GM21723 (cell line): ENCODE results near the gene ALOX12B.
"Not testable (repeated sequence)": the region's sequence is repeated elsewhere in the genome, so short reads cannot be mapped to it uniquely, and the experiment has no call there.

Source experiments
- ATAC-seq: cut with Tn5 transposase; IDR thresholded peaks from one replicate; pipeline ENCODE4 v1.9.1; 2021; ENCODE audit warnings: mild to moderate bottlenecking, moderate library complexity; ENCODE audit not compliant: unreplicated experiment

Gene ALOX12B

DNA sequence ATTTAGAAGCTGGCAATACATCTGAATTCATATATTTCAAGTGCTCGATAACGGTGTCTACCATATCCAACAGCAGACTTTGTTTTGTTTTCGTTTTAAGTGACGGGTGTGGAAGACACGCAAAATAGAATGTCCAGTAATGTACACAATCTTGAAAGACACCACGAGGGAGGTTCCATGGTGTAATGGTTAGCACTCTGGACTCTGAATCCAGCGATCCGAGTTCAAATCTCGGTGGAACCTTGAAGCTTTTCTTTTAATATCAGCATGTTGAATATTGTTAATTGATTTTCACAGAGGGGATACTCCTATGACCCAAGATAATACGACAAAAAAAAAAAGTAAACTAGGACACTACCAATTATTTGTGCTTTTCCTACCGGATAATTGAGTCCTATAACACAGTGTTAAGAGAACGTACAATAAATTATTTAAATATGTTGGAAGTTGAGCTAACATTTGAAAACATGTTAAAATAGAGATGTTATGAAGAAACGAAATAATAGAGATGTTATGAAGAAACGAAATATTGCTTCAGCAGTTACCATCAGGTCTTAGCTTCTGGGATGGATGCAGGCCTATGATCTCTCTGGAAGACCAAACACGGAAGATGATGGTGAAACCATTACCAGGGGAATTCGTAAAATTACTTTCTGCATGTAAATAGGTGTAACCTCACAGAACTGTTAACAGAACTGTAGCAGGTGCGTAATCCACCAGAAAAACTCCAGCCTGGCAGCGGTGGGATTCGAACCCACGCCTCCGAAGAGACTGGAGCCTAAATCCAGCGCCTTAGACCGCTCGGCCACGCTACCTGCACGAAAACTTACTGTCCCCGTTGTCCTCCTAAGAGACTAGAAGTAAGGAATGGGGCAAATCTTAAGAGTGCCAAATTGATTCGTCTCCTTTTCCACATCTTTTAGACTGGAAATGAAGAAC lies 32.3 kb upstream of the ALOX12B start:
- no peak for ATAC-seq

DNA sequence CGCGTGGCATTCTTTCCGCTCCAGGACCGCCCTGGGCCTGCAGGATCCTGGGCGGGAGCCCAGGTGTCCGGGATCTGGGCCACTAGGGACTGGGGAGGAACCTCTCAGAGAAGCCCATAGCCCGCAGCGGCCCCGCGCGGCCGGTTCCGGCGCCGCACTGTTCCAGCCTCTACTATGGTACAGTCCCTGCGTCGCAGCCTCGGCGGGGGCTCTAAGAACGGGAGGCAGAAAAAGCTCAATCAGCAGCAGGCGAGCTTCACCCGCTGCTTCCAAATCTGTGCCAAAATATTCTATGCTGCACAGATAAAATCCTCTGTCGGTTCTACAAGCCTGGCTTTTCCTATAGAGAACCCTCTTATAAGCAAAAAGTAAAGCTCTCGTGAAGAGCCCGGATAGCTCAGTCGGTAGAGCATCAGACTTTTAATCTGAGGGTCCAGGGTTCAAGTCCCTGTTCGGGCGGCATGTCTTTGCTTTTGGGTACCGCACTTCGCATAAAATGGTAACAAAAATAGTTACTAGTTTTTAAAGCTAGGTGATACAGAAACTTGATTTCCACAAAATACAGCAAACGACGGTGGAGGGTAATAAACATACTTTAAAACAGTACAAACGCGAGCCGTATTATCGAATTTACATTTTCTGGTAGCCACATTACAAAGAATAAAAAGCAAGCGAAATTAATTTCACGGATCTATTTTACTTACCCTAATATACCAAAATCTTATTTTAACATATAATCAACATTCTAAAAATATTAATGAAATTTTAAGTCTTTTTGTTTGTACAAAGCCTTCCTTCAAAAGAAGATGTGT lies 31.5 kb upstream of the ALOX12B start:
- ATAC-seq, result peak; percentile 36

DNA sequence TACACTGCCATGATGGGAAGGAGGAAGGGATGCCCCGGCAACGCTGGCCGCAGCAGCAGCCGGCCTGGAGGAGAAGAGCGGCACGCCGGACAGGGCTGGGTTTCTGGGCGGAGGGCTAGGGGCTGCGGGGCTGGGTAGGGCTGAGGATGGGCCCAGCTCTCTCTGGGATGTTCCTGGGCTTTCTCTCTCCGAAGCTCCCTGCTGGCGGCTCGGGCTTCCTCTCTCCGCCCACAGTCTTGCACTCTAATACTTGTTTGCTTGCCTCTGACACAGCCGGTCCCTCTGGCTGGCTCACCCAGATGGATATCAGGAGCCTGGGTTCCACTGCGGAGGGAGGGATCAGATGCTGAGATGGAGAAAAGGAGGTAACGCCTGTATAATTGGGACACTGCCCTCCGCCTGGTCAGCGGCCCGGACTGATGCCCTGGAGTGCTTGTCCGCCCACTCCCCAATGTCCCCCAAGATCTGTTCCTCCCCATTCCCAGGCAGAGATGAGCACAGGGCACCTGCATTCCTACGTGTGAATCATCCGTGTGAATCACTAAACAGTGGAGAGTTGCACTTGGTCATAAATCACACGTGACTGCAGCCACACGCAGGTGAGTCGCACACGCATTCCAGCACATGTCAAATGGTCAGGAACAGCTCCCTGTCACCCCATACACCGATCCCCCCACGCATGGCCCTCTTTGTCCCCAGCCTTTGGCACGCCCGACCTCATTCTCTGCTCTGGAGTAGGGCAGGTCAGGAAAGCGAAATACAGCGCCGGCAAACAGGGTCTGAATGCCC lies 30.7 kb upstream of the ALOX12B start, which contains the start of gene ALOXE3:
Gene ALOXE3 (minus strand): TSS at position 535 of the 789 bp plus-strand sequence. CDS start 524 bp downstream, at position 11.
- ATAC-seq, result no peak

DNA sequence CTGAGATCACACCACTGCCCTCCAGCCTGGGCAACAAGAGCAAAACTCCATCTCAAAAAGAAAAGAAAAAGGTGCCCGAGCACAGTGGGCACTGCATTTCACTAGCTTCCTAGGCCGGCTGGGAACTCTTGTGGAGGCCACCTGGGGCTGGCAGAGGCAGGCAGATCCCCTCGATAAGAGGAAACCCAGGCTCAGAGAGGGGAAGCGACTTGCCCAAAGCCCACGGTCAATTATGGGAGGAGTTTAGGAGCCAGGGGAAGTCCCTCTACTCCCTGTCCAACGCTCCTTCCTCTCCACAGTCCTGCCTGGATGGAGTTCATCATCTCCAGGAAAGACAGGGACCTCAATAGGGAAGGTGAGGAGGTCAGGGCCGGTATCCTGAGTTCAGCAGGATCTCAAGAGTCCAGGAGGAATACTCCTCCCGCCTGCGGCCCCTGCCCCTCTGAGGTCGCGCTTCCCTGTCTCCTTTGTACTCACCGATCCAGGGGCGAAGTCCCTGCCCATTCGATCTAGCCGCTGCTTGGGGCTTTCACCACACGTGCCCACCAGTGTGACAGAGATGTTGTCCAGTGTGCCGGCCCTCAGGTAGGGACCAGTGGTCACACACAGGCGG lies 30.0 kb upstream of the ALOX12B start:
- no peak for ATAC-seq

DNA sequence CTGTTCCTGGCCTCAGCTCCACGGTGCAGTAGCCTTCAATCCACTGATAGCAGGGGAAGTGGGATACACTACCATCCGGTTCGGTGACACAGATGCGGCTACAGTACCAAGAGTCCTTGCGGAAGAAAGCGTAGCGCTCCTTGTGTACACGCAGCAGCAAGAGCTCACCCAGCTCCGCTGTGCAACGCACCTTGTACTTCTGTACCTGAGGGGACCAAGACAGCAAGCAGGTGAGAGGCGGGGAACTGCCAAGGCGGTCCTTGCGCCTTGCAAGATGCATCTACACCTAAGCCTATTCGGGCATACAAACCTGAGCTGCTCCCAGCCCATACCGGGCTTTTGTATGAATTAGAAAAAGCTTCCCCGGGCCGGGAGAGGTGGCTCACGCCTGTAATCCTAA lies 29.3 kb upstream of the ALOX12B start:
- no peak for ATAC-seq

DNA sequence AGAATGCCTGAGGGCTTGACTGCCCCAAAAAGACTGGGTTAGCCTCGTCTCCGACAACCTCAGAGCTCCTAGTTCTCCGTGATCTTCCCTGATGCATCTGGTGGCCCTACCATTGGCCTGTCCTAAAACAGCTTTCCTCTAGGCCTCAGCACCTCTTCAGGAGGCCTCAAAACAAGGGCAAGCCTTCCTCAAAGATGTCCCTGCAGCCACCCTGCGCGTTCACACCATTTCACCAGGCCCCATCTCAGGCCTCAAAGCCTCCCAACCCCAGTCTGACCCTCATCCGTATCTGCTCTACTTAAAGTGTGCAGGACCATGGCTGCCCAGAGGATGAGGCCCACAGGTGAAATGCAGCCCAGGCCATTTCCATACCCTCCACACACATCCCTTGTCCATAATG lies 23.4 kb upstream of the ALOX12B start:
- ATAC-seq, result no peak

DNA sequence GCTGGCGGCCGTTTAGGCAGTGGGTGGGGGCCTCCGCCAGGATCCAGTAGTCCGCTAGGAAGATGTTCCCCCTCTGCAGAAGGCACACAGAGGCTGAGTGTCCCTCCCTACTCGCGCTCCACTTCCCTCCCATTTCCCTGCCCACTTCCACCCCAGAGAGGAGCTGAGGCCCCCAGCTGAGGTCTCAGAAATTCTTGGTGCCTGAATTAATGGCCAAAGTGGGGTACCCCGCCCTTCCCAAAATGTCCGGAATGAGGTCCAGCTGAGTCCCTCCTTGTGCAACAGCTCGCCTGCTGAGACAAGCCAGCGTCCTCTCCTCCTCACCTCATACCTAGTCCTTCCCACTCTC lies 22.9 kb upstream of the ALOX12B start:
- ATAC-seq, result no peak

DNA sequence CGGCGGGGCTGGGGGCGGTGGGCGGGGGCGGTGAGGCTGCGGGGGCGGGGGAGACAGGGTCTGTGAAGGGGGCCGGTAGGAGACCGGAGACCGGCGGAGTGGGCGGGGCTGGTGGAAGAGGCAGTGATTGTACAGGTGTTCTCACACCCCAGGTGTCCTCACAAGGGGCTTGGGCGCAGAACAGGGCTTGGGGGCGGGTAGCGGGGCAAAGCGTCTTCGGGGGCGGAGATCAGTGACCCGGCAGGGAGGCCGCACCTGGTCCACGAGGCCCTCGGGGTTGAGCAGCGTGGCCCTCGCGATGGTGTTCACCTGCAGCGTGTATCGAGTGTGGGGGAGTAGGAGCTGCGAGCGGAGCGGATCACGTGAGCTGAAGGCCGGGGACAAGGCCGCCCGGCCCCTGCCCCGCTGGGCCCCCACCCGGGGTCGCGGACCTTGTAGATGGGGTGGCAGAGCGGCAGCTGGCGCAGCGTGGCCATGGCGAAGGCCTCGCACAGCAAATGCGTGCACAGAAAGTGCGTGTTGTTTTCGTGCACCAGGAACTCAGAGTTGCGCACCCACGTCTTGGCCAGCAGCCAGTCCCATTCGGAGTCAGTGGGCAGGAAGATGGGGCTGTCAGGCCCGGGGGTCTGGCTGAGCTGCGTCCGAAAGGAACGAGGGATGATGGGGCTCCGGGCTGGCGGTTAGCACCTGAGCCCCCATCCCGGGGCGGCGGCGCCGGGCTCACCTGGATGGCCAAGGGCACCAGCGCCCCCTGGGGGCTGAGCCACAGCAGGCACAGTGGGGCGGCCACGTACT lies 22.3 kb upstream of the ALOX12B start:
- ATAC-seq, result no peak

DNA sequence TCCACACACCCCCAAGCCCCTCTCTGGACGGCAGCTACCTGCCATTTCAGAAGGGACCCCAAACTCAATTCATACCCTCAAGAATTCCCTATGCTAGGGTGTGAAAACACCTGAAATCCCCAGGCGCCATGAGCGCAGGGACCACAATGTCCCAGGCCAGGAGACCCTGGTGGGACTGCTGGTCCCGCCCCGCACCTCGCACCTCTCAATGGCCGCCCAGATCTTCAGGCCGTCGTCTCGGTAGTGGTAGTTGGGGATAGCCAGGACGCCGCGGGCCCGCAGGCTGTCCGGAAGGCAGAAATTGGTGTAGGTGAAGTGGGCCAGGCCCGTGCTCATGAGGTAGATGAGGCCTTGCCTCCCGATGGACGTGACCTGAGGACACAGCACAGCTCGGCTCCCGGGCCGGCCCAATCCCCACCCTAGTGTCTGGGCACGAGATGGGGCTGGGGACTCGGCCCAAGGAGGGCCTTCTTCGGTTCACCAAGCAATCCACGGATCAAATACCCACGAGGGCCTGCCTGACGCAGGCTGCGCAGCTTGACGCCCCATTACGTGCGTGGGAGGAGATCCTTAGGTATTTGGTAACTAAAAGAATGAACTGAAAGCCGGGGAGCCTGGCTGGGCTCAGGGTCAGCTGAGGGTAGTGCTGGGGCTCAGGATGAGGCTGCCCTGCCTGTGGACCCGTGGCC lies 21.6 kb upstream of the ALOX12B start:
- ATAC-seq, result no peak

DNA sequence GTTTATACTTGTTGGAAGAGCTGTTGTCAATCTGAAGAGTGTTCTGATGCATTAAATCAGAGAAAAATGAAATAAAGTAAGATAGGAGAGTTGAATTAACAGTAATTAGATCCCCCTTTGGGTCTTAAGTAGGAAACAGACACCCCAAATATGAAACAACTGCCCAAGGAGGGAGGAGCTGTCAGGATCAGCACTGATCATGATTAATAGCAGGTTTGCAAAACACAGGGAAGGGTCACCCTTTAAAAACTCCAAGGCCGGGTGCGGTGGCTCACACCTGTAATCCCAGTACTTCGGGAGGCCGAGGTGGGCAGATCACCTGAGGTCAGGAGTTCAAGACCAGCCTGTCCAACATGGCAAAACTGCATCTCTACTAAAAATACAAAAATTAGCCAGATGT lies 19.5 kb upstream of the ALOX12B start:
- ATAC-seq, result not testable (repeated sequence)

DNA sequence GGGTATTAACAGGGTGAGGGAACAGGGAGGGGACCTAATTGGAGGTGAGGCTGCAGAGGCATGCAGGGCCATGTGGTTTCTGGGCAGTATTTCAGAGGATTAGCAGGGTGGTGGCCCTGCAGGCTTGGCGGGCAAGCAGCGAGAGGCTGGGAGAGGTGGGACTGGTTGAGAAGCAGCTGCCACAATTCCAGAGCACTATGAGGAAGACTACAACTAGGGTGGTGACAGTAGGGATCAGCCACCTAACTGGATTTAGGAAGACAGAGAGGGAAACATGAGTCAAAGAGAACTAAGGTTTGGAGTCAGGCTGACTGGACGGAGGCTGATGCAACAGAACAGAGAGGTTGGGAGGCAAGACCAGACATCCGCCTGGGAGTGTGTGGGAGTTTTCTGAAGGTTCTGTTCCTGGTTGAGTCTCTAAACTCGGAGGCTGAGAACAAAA lies 18.5 kb upstream of the ALOX12B start:
- ATAC-seq, result no peak

DNA sequence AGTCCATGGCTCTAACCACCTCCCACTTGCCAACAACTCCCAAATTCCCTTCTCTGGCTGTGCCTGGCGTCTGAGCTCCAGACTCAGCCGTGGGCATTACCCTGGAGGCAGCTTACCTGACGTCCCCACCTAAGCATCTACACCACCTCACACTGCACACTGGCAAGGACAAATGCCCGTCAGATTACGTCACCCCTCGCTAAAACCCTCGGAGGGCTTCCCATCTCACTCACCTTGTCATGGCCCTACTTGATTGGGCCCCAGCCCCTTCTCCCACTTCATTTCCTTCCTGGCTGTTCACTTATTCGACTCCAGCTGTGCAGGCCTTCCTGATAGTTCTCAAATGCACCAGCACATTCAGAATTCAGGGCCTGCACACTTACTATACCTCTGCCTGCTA lies 17.4 kb upstream of the ALOX12B start:
- no peak for ATAC-seq

DNA sequence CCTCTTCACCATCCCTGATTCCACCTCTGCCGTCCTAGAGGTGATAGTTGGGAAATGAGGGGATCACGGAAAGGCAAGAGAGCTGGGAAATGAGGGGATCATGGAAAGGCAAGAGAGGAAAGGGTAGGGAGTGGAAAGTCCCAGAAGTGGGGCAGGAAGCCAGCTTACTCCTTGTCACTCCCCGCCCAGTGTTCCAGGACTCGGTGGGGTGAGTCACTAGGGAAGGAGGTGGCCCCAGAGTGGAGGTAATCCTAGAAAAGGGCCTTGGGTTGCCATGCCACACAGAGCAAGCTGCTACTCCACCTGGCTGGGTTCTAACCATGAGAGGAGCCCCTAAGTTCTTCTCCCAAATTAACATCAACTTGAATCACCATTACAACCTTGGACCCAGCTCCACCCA lies 16.0 kb upstream of the ALOX12B start:
- no peak for ATAC-seq

DNA sequence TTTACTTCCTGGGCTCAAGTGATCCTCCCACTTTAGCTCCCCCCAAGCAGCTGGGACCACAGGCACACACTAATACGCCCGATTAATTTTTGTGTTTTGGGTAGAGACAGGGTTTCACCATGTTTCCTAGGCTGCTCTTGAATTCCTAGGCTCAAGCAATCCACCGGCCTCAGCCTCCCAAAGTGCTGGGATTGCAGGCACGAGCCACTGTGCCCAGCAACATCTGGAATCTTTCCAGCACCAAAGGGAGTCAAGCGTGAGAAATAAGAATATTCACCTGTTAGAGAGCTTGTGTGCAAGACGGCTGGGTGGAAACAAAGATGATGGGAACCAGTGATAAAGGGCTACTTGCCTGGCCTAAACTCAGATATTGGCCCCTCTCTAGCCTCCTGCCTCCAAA lies 14.2 kb upstream of the ALOX12B start:
- ATAC-seq, result no peak

DNA sequence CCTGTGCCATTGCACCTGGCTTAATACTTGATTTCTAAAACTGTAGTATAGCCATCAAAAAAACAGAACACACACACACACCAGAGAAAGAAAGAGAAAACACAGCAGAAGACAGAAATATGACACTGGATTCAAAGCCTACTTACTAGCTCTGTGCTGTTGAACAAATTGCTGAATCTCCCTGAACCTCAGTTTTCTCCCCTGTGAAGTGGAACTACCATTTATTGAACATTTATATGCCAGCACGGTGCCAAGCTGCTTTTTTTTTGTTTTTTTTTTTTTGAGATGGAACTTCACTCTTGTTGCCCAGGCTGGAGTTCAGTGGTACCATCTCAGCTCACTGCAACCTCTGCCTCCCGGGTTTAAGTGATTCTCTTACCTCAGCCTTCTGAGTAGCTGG lies 13.2 kb upstream of the ALOX12B start:
- ATAC-seq, result no peak

DNA sequence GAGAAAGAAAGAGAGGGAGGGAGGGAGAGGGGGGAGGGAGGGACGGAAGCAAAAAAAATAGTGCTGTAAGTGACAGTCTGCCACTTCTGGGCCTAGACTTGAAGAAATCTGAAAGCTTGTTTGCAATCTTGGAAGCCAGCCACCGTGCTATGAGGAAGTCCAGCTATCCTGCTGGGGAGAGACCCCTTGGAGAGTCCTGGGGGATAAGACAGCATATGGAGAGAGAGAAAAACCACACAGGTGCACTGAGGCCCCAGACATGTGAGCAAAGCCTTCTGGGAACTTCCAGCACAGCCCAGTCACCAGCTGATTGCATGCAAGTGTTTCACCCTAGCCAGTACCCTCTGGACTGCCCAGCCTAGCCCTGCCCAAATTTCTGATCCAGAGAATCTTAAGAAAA lies 12.6 kb upstream of the ALOX12B start:
- no peak for ATAC-seq

DNA sequence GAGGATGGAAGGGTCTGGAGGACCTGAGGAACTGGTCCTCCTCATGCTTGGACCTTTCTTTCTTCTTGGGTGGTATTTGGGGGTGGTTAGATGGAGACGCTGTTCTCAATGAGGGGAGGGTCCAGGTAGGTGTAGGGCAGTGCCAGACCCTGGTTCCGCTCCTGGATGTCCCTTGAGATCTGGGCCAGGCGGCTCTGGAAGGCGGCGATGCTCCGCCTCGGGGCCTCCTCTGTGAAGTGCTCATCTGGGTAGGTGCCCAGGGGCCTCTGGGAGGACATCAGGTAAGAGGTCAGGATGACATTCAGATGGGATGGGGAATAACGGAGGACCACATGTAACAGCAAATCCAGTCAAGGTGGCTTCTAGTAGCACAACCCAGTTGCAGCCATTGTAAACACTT lies 9.0 kb upstream of the ALOX12B start:
- no peak for ATAC-seq

DNA sequence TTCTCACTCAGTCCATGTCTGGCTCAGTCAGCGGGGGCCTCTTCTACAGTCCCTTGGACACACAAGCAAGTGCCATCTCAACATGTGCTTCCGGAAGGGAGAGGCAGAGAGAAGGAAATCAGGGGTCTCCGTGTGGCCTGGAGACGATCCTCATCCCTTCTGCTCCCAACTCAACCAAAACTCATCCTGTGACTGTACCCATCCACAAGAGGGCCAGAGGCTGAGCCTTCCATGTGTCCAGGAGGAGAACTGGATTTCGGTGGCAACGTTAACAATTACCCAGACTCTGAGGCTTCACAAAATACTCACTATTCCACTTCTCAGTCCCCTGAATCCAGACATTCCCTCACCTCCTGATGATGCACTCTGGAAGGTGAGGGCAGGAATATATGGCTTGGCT lies 7.8 kb upstream of the ALOX12B start:
- ATAC-seq, result no peak

DNA sequence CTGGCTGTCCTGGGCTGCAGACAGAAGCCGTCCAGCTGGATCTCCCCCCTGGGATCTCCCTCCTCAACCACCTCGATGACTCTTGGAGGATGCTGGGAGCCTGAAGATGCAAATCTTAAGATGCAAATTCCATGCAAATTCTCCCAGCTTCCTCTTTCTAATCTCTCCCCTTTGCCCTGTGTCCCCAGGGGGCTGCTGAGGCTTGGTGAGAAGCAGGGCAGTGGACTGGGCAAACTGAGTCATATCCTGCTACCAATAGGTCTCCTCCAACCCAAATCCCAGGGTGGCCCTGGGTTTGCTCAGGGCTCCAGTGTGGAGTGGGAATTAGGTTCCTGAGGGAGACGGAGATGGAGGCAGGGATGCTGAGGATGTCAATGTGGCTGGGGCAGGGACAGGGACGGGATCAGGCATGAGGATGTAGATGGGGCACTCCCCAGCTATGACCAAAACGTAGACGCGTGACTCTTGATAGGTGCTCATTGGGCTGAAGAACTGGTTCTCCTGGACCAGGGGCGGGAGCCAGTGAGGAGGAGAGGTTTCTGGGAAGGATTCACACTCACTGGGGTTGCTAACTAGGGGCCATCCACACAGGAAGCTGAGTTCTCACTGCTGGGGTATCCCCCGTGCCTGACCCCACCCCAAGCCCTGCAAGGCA lies 3.6 kb upstream of the ALOX12B start:
- peak; percentile 52 for ATAC-seq
